HG03378 (cell line): ENCODE data around the gene TMEM267.
"Not testable (repeated sequence)": the region's sequence is repeated elsewhere in the genome, so short reads cannot be mapped to it uniquely, and the experiment has no call there.

Experiments used
- ATAC-seq: cut with Tn5 transposase; IDR thresholded peaks from one replicate; pipeline ENCODE4 v1.9.1; 2021; ENCODE audit warnings: mild to moderate bottlenecking, moderate library complexity; ENCODE audit not compliant: unreplicated experiment

Gene TMEM267

GRCh38 chr5:43461066-43461465 is 22.6 kb downstream of the TMEM267 start:
- ATAC-seq = no peak

GRCh38 chr5:43456556-43456955 is 27.1 kb downstream of the TMEM267 start:
- no peak for ATAC-seq

- not testable (repeated sequence) for ATAC-seq
These were observed 42.1 kb downstream of the TMEM267 start for GRCh38 chr5:43441575-43441974.

DNA sequence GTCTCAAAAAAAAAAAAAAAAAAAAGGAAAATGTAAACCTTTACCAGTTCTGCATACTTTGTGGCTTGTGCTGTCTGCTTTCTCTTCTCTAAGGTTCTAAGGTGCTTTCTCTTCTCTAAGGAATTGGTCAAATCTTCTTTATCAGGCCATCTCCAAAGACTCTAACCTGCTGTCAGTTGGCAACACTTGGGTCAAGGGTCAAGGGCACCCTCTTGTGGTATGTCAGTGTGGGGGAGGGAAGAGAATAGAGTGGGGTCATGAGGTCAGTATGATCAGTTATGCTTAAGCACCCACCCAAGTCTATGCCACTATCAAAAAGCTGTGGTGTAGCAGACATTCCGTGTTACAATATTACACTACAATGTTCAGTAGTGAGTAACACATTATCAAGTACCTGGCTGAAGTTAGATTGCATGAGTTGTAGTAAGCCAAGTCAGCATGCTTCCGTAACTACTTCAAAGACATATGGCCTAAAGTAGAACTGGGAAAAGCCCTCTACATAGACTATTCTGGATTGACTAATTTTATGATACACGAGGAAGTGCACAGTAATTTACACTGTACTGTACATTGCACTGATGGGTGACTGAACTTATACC is 46.5 kb downstream of the TMEM267 start:
- ATAC-seq = no peak

DNA sequence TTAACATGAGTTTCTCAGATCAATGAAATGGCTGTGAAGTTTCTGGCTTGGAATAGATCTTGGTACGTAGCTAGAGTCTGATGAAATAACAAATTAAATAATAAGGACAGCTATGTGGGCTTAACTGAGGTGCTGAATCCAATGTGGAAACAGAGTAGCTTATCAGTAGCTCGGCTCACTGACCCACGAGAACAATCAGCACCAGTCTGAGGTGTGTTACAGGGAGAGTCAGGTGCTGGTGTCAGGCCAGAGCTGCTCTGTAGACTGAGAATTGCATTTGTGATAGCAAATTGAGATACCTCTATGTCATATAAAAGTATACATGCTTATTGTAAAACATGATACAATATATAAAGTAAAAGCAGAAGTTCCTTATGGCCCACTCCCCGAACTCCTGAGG is 50.3 kb downstream of the TMEM267 start:
- ATAC-seq = no peak

DNA sequence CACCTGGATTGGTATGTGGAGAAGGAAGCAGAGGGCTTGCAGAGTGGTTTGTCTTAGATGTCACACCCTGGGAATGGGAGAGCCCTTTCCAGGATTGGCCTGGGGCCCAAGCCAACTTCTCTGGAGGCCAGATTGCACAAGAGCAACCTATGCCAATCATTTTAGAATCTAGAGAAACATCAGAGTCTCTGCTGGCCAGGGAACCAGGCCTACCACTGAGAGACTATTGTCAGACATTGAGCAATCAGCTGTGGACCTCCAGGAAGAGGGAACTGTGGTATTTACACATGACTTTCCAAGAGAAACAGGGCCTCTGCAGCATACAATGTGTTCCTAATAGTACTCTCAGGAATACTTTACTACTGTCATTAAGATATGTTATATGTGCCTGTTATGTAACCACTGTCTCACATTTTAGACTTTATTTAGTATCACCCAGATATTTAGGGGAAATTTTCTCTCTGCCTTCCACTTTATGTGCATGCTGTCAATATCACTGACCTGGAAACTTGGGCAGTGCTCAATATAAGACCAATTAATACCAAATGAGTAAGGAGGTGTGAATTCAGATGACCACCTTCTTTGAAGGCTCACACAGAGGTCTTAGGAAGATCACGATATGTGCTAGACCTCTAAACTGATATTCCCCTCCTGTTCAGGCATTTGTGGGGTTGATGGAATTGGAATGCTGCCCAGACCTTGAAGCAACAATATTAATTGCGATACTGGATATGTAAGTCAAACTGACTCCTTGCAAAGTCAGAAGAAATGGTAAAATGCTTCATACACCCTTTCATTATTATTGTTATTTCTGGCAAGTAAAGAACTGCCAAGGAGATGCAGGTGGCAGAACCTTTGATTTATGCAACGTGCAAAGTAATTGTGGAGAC is 50.9 kb downstream of the TMEM267 start:
- no peak for ATAC-seq

GRCh38 chr5:43429706-43430105 is 54.0 kb downstream of the TMEM267 start:
- ATAC-seq = no peak

GRCh38 chr5:43429016-43429415 is 54.6 kb downstream of the TMEM267 start:
- no peak for ATAC-seq

- ATAC-seq = no peak
These were observed 56.4 kb downstream of the TMEM267 start for GRCh38 chr5:43427306-43427705.

DNA sequence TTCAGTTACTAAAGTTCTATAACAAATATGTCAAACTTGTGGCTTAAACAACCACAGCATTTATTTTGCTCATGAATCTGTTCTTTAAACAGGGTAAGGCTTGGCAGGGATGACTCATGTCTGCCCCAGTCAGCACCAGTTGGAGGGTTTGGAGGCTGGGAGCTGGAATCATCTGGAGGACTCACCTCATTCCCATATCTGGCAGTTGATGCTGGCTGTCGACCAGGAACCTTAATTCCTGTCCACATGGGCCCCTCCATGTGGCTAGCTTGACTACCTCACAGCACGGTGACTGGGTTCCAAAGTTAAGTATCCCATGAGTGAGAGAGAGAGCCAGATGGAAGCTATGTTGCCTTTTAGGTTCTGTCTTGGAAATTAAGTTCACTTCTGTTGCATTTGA is 57.7 kb downstream of the TMEM267 start:
- ATAC-seq = no peak

GRCh38 chr5:43423086-43423485 is 60.6 kb downstream of the TMEM267 start:
- not testable (repeated sequence) for ATAC-seq

DNA sequence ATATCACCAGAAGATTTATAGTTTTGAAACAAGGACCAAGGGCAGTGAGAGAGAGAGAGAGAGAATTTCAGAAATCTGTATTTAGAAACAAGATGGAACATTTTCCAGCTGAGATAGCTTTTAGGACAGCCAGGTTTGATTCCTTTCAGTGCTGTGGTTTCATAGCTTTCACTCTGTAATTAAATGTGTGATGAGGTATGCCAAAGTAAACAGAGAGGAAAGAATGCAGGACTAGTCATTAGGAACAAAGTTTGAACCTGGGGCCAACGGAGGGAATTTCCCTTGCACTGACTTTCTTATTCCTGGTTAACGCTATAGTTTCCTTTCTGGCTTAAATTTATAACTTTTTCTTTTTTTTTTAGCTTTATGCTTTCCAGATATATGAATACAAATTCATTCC is 61.5 kb downstream of the TMEM267 start:
- ATAC-seq = no peak

DNA sequence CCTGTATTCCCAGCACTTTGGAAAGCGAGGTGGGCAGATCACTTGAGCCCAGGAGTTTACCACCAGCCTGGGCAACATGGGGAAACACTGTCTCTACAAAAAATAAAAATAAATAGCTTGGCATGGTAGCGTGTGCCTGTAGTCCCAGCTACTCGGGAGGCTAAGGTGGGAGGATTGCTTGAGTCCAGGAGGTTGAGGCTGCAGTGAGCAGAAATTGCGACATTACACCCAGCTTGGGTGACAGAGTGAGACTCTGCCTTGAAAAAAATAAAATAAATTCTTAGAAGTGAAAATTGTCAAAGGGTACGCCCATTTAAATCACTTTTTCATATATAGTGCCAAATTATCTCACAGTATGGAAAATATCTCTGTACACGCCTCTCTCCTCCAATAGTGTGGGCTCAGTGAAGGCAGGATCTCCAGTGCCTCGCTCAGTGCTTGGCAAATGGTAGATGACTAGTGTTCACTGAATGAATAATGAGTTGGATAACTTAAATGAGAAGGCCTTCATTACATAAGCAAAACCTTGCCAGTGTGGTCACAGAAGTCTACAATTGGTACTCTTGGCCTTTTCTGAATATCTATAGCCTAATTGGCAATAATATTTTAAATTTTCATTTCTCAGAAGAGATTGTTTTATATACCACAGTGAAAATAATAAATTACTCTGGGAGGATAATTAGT is 62.1 kb downstream of the TMEM267 start:
- no peak for ATAC-seq

DNA sequence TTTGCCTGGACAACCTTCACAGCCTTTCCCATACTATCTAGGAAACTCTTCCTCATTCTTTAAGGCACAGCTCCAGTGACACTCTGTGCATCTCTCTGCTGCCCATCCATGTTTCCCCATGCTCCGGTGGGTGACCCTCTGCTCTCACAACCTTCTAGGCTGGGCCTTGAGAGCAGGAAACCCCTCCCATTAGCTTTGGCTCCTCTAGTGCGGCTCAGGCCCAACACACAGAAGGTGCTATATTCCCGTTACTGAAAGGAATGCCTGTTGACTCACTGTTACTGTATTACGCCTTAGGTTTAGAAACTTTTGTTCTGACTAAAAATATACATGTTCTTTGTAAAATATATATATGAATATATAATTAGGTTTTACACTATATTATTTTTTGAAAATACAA is 63.4 kb downstream of the TMEM267 start:
- ATAC-seq = no peak

DNA sequence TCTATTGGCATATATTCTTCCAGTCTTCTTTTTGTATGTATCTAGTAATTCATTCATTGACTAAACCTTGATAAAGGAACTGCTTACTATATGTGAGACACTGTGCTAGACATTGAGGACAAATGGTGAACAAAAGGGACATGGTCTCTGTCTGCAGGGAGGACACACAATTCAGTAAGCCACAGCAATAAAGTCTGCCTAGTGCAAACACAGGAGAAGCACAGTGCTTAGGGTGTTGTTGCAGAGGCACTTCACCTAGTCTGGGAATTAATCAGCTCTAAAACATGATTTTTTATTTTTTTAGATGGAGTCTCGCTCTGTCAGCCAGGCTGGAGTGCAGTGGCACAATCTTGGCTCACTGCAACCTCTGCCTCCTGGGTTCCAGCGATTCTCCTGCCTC is 65.1 kb downstream of the TMEM267 start:
- ATAC-seq = no peak

GRCh38 chr5:43416803-43417394 is 66.8 kb downstream of the TMEM267 start:
- ATAC-seq = no peak

DNA sequence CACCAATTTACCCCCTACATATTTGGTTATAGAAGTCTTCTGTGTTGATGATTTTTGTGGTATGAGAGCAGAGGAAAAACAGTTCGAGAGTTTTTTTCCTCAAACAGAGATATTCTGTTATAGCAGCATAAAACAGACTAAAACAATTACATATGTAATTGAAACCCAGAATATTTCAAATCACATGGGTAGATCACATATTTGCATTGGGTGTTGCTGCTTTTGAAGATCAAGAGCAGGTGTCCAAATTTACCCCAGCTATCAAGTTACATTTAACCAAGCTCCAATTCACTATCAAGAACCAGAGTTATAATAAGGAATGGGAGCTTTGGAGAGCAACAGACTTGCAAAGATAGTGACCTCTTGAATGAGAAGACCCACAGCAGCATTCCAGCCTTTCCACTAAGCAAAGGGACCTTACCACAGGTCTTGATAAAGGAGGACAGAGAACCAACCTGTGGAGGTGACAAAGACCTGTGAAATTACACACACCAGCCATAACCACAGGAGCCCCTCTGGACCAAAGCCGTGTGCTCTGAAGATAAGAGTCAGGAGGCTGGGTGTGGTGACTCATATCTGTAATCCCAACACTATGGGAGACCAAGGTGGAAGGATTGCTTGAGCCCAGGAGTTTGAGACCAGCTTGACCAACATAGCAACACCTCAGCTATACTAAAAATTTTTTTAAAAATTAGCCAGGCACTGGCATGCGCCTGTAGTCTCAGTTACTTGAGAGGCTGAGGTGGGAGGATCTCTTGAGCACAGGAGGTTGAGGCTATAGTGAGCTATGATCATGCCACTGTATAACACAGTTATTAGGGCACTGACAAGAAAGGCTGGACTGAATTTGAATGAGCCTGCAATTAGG is 67.5 kb downstream of the TMEM267 start:
- no peak for ATAC-seq

DNA sequence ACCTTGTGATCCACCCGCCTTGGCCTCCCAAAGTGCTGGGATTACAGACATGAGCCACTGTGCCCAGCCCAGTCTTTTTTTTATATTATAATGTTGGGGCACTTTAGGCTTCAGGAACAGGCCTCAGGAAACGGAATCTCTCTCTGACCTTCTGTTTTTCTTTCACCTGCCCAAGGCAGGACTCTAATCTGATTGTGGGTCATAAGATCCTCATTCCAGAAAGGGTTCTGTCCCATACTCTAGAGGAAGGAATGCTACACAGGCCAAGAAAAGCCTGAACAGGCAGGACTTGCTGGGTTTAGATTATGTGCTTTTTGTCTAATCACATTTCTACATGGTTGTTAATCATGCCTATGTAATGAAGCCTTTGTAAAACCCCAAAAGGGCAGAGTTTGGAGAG is 69.7 kb downstream of the TMEM267 start:
- no peak for ATAC-seq

DNA sequence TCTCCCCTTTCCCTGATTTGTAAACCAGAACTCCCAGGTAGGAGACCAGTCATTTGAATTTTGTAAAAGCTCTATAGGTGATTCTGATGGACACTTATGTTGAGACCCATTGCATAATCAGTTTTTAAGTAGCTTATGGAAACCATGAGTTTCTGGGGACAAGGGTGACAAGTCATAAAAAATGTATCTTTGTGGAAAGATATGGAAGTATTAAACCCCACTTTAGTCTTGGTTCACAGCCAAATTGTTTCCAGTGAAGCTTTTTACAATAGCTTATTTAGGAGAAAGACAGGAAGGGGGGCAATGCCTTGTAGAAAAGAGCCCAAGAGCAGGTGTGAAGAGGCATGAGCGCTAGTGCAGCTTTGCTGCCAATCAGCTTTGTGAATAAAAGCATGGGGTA is 71.0 kb downstream of the TMEM267 start:
- ATAC-seq = no peak

DNA sequence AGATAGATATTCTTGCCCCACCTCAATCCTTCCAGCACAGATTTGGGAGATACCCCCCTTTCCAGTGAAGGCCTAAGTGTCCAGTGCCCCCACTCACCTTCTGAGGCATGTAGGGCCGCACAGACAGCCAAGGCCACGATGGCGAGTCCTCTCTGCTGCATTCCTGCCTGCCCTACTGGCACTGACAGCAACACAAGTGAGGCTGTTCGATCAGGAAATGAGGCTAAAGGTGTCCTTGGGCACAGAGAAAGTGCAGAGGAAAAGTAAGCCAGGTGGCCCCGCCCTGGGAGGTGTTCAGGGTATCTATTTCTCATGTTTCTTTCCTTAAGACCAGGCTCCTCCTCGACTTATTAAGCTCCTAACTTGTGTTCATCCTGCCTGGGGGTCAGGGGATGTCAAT is 71.5 kb downstream of the TMEM267 start, which contains the start of gene CCL28:
Gene CCL28, minus strand, starts transcription at position 236 of the 400 bp plus-strand sequence. Its CDS starts 75 bp downstream, at position 161.
- ATAC-seq = no peak
